ENCODE results near the gene ADAMTS16. TPM values are rescaled to one million over a fixed set of nuclear protein-coding genes. Genes with fewer than 3 reads are reported as not detected.

Gene ADAMTS16
- total and polyA plus RNA-seq, 9 donors, result 7.4 to 32.7 (median 13.6) TPM

GRCh38 chr5:5270161-5270560 is 130.0 kb downstream of the ADAMTS16 start:
- TF ChIP-seq POLR2A (IDR thresholded peaks at IDR 0.05) (no peak), CTCF (IDR thresholded peaks at IDR 0.05) (no peak), EP300 (IDR thresholded peaks at IDR 0.05) (no peak)
- H3K9me3 ChIP-seq, result no peaks in the 10 kb centered on the region
- intact Hi-C loops (cut with DNase I), result loop anchor here in 1 of 4 donors (5.0 kb wide), 1 partner anchor 72 kb away; no protein-coding TSS in a partner anchor
- H3K4me1 ChIP-seq (ENCODE audit: insufficient read depth), result peaks cover 2% of the 10 kb centered on the region
- no peak overlapping the region for H3K4me3 ChIP-seq
- H3K27ac ChIP-seq, result no peak overlapping the region
- no peaks in the 10 kb centered on the region for H3K27me3 ChIP-seq
- H3K36me3 ChIP-seq, result no peaks in the 10 kb centered on the region
- DNase-seq, result no peak
- WGBS, 3 donors, result 94 to 97% (median 95%) methylated on average over 9 of the region's 9 CpGs

DNA sequence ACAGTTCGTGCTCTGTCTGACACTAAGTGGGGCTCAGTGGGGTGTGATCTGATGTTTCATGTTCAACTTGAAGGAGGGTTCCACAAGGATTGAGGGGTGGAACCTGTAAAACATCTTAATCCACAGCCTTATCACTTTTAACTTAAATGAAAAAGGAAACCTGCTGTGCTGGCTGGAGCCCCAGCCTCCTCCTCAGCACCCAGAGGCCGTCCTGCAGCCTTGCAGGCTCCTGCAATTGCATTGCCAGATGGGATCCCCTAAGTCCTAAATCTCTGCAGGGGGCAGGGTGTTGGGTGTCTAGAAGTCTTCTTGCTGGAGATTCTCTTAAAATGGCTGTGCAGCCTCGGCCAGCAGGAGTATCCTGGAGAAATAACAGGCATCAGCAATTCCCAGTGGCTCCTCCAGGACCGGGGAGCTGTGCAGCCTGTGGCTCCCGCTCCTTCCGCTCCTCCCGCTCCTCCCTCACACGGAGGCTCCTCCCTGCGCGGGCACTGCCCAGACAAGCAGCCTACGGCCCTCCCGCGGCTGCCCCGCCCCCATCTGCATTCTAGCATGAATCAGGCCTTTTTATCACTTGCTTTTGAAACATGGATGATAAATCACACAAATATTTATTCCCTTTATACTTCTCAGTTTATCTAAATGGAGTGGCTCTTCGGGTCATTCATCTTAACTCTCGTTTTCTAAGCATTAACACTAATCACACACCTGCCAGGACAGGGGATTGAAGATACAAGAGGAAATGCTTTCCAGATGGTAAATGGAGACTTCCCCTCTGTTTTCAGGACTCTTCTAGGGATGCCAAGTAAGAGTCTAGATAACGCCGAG is 131.0 kb downstream of the ADAMTS16 start:
- Histone ChIP-seq H3K27me3 (no peaks in the 10 kb centered on the region), H3K4me3 (peak overlapping the region; percentile 7), H3K27ac (no peak overlapping the region), H3K36me3 (no peaks in the 10 kb centered on the region), H3K4me1 (ENCODE audit: insufficient read depth) (peaks cover 2% of the 10 kb centered on the region), H3K9me3 (no peaks in the 10 kb centered on the region)
- TF ChIP-seq CTCF (IDR thresholded peaks at IDR 0.05), result no peak
- TF ChIP-seq POLR2A (IDR thresholded peaks at IDR 0.05), result no peak
- TF ChIP-seq EP300 (IDR thresholded peaks at IDR 0.05), result no peak
- intact Hi-C loops (cut with DNase I), result loop anchor here in 1 of 4 donors (5.0 kb wide), 1 partner anchor 71 kb away; no protein-coding TSS in a partner anchor
- peak; percentile 75 to 88 (median 78) for DNase-seq
- WGBS, 3 donors, result 11 to 15% (median 12%) methylated on average over 18 of the region's 18 CpGs

DNA sequence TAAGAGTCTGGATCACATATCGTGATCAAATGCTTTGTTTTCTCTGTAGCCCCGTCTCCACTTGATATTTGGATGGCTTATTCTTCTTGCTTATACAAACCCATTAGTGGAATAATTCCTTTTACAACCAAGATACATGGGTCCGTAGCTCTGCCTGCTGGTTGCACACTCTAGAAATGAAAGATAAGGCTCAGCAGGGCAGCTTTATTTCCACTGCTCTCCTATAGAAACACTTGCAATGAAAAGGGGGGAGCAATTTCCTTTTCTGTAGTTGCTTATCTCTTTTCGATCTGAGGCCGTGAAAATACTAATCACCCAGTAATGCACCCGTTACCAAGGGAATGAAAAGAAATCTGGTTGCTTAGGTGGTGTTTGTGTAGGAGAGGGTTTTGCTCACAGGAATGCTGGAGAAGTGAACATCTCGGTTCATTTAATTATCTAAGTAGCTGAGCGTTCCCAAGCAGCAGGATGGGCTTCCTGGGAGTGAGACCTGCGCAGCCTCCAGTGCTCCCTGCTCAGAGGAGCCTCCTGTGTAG is 131.7 kb downstream of the ADAMTS16 start:
- no peaks in the 10 kb centered on the region for H3K9me3 ChIP-seq
- H3K4me1 ChIP-seq (ENCODE audit: insufficient read depth), result peaks cover 2% of the 10 kb centered on the region
- H3K4me3 ChIP-seq, result peak overlapping the region; percentile 7
- no peaks in the 10 kb centered on the region for H3K36me3 ChIP-seq
- WGBS, 3 donors, result 22 to 38% (median 29%) methylated on average over 9 of the region's 9 CpGs
- TF ChIP-seq POLR2A (IDR thresholded peaks at IDR 0.05) (no peak), EP300 (IDR thresholded peaks at IDR 0.05) (no peak), CTCF (IDR thresholded peaks at IDR 0.05) (no peak)
- no peak overlapping the region for H3K27ac ChIP-seq
- intact Hi-C loops (cut with DNase I), result loop anchor here in 1 of 4 donors (5.0 kb wide), 1 partner anchor 70 kb away; no protein-coding TSS in a partner anchor
- no peaks in the 10 kb centered on the region for H3K27me3 ChIP-seq
- no peak for DNase-seq

- WGBS, 3 donors, result 95 to 97% (median 96%) methylated on average over 3 of the region's 3 CpGs
- H3K27me3 ChIP-seq, result no peaks in the 10 kb centered on the region
- DNase-seq, result no peak
- peaks cover 2% of the 10 kb centered on the region for H3K4me1 ChIP-seq (ENCODE audit: insufficient read depth)
- TF ChIP-seq CTCF (IDR thresholded peaks at IDR 0.05) (no peak), POLR2A (IDR thresholded peaks at IDR 0.05) (no peak), EP300 (IDR thresholded peaks at IDR 0.05) (no peak)
- H3K27ac ChIP-seq, result no peak overlapping the region
- no peaks in the 10 kb centered on the region for H3K9me3 ChIP-seq
- no peak overlapping the region for H3K4me3 ChIP-seq
- intact Hi-C loops (cut with DNase I), result loop anchor here in 1 of 4 donors (5.0 kb wide), 1 partner anchor 69 kb away; no protein-coding TSS in a partner anchor
- no peaks in the 10 kb centered on the region for H3K36me3 ChIP-seq
These were observed 133.3 kb downstream of the ADAMTS16 start for GRCh38 chr5:5273398-5273797.

Data from ovary (tissue), 9 donors.